GM12801 (cell line): ENCODE results near the gene KCNQ5.

Experiments used
- CTCF ChIP-seq: IDR thresholded peaks from one replicate; pipeline ENCODE4 v1.5.1; 2011; ENCODE audit warnings: control low read depth; ENCODE audit not compliant: insufficient read length; ENCODE audit errors: extremely low read depth

The KCNQ5 gene

GRCh38 chr6:73169633-73170032 is 547.8 kb downstream of the KCNQ5 start:
- no peak for TF ChIP-seq CTCF

- TF ChIP-seq CTCF: no peak
Observed at GRCh38 chr6:73174646-73175045, 552.8 kb downstream of the KCNQ5 start.

GRCh38 chr6:73176057-73176456 is 554.2 kb downstream of the KCNQ5 start:
- TF ChIP-seq CTCF: no peak

- no peak for TF ChIP-seq CTCF
Observed at GRCh38 chr6:73177221-73177944, 555.5 kb downstream of the KCNQ5 start.

GRCh38 chr6:73180076-73180738 is 558.3 kb downstream of the KCNQ5 start:
- no peak for TF ChIP-seq CTCF

GRCh38 chr6:73180763-73181619 is 559.1 kb downstream of the KCNQ5 start:
- peak; percentile 75 for TF ChIP-seq CTCF

GRCh38 chr6:73182021-73182607 is 560.2 kb downstream of the KCNQ5 start:
- TF ChIP-seq CTCF: no peak
